RWPE2 (cell line): ENCODE measurements around the gene PAWR.

Experiments
- ATAC-seq: fragments of 200-7000 bp; cut with Tn5 transposase; 3 replicates; pipeline ENCODE4 v1.9.1; 2021; ENCODE audit warnings: low read depth
- DNase-seq: peaks from one replicate; pipeline ENCODE4 v3.0.0-alpha.2; 2020; ENCODE audit warnings: low spot score
- H3K27ac ChIP-seq: fragments of 450-650 bp; 2 replicates; pipeline ENCODE4 v1.5.1; 2017; ENCODE audit warnings: mild to moderate bottlenecking; ENCODE audit not compliant: poor library complexity, severe bottlenecking
- H3K27me3 ChIP-seq: fragments of 250-450 bp; sonication (Bioruptor Pico); 2 replicates; pipeline ENCODE4 v1.5.1; 2021; ENCODE audit warnings: mild to moderate bottlenecking, moderate library complexity; ENCODE audit not compliant: insufficient read depth, poor library complexity, severe bottlenecking
- H3K36me3 ChIP-seq: fragments of 250-450 bp; sonication (Bioruptor Pico); 2 replicates; pipeline ENCODE4 v1.5.1; 2020; ENCODE audit warnings: low read depth, mild to moderate bottlenecking, moderate library complexity
- H3K4me1 ChIP-seq: fragments of 250-450 bp; sonication (Bioruptor Pico); 2 replicates; pipeline ENCODE4 v1.5.1; 2021; ENCODE audit warnings: mild to moderate bottlenecking, moderate library complexity; ENCODE audit not compliant: insufficient read depth, poor library complexity, severe bottlenecking
- H3K4me3 ChIP-seq: fragments of 250-450 bp; sonication (Bioruptor Pico); 2 replicates; pipeline ENCODE4 v1.5.1; 2021; ENCODE audit warnings: mild to moderate bottlenecking, moderate library complexity; ENCODE audit not compliant: severe bottlenecking
- H3K9me3 ChIP-seq: fragments of 250-450 bp; sonication (Bioruptor Pico); 2 replicates; pipeline ENCODE4 v1.5.1; 2021; ENCODE audit warnings: mild to moderate bottlenecking, moderate library complexity; ENCODE audit not compliant: severe bottlenecking
- CTCF ChIP-seq: fragments of 450-650 bp; IDR thresholded peaks from one replicate; pipeline ENCODE4 v1.5.1; 2017; ENCODE audit warnings: mild to moderate bottlenecking, moderate library complexity; ENCODE audit not compliant: poor library complexity, severe bottlenecking

Gene PAWR

GRCh38 chr12:79563021-79563740 lies 127.6 kb downstream of the PAWR start:
- no peak for TF ChIP-seq CTCF
- ATAC-seq = no peak
- no peak overlapping the region for H3K4me3 ChIP-seq
- DNase-seq = no peak
- H3K36me3 ChIP-seq = peaks cover 30% of the 10 kb centered on the region
- peaks cover 18% of the 10 kb centered on the region for H3K4me1 ChIP-seq
- no peaks in the 10 kb centered on the region for H3K9me3 ChIP-seq
- peak overlapping the region; percentile 24 for H3K27ac ChIP-seq
- H3K27me3 ChIP-seq = no peaks in the 10 kb centered on the region

- Histone ChIP-seq H3K9me3 (no peaks in the 10 kb centered on the region), H3K4me1 (peaks cover 7% of the 10 kb centered on the region), H3K36me3 (peaks cover 30% of the 10 kb centered on the region), H3K27me3 (no peaks in the 10 kb centered on the region), H3K27ac (no peak overlapping the region), H3K4me3 (no peak overlapping the region)
- no peak for DNase-seq
- TF ChIP-seq CTCF = no peak
- ATAC-seq = no peak
Measured at GRCh38 chr12:79561401-79562132, 129.2 kb downstream of the PAWR start.

GRCh38 chr12:79560225-79560889 lies 130.4 kb downstream of the PAWR start:
- H3K27ac ChIP-seq = no peak overlapping the region
- ATAC-seq (no peak), DNase-seq (no peak)
- TF ChIP-seq CTCF = no peak
- peaks cover 18% of the 10 kb centered on the region for H3K36me3 ChIP-seq
- H3K4me3 ChIP-seq = no peak overlapping the region
- no peaks in the 10 kb centered on the region for H3K9me3 ChIP-seq
- no peaks in the 10 kb centered on the region for H3K4me1 ChIP-seq
- H3K27me3 ChIP-seq = no peaks in the 10 kb centered on the region

GRCh38 chr12:79559591-79559990 lies 131.2 kb downstream of the PAWR start:
- H3K4me3 ChIP-seq = no peak overlapping the region
- peaks cover 25% of the 10 kb centered on the region for H3K36me3 ChIP-seq
- no peaks in the 10 kb centered on the region for H3K27me3 ChIP-seq
- DNase-seq (no peak), ATAC-seq (no peak)
- no peak overlapping the region for H3K27ac ChIP-seq
- no peak for TF ChIP-seq CTCF
- H3K4me1 ChIP-seq = no peaks in the 10 kb centered on the region
- no peaks in the 10 kb centered on the region for H3K9me3 ChIP-seq
